Stimulated activated CD8-positive, alpha-beta memory T cell treated with anti-CD3 and anti-CD28 coated beads, Interleukin-15, amount 100 ng/mL, for 4 hours (primary cell): Measurements from ENCODE around the gene CHST3.
"Not testable (repeated sequence)": the region's sequence is repeated elsewhere in the genome, so short reads cannot be mapped to it uniquely, and the experiment has no call there.

Source experiments
- DNase-seq, 2 donors: peaks; one replicate each; pipeline ENCODE4 v3.0.0-alpha.2; 2020; ENCODE audit warnings: low read depth in 2 of 2

Gene CHST3, protein sequence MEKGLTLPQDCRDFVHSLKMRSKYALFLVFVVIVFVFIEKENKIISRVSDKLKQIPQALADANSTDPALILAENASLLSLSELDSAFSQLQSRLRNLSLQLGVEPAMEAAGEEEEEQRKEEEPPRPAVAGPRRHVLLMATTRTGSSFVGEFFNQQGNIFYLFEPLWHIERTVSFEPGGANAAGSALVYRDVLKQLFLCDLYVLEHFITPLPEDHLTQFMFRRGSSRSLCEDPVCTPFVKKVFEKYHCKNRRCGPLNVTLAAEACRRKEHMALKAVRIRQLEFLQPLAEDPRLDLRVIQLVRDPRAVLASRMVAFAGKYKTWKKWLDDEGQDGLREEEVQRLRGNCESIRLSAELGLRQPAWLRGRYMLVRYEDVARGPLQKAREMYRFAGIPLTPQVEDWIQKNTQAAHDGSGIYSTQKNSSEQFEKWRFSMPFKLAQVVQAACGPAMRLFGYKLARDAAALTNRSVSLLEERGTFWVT

DNA sequence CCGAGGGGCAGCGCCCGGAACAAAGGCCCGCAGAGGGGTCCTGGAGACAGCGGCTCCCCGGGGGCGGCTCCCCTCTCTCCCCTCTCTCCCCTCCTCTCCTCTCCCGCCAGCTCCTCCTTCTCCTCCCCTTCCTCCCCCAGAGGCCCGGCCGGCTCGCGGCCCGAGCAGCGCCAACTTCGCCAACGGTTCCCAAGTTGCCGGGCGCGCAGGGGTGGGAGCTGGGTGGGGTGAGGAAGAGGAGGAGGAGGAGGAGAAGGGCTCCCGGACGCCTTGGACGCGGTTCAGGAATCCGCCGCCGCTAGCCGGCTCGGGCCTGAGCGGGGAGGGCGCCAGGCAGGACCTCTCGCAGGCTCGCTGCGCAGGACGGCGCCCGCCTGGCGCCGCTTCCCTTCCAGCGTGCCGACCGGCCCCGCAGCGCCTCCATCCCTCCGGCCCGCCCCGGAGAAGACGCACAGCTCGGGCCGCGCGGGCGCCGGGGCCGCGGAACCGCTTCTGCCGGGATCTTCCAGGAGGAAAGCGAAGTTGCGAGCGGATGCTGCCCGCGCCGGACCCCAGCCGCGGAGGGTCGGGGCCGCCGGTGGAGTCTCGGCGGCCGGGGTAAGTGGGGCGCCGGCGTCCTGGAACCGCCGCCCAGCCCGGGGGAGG is at the start of gene CHST3:
CHST3 (plus strand) TSS at position 298 of the 645 bp plus-strand sequence. CDS start 41,448 bp downstream, outside the sequence.
- DNase-seq: no peak

DNA sequence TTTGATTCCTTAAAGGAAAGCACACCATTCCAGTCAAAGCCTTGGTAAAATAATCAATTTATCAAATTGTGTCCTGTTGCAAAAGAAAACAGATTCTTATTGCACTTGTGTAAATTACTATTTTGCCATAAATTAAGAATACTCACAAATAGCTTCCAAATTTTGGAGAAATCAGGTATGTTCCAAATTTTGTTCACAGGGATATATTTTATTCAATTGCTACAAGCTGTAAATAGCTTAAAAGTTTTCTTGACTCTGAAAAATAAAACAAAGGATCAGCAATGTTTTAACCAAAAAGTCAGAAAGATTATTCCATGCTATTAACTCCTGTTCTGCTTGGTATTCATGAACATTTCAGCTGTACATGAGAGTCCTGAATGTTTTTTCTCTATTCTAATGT is 47.4 kb upstream of the CHST3 start:
- no peak for DNase-seq

DNA sequence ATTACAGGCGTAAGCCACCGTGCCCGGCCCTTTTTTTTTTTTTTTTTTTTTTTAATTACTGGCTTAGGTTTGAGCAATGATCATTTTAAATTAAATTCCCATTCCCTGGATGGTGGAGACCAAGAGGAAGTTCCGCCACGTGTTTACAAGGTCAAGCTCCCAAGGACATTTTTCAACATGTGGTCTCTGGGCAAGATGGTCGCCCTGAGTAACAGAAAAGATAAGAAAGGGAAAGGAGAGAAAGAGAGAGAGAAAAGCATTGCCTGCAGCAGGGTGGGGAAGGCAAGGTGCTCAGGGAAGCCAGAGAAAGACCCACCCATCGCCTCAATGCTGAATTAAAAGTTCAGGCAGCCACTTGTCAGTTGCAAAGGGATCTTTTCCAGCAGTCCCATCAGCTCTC is 45.2 kb upstream of the CHST3 start:
- DNase-seq: no peak

DNA sequence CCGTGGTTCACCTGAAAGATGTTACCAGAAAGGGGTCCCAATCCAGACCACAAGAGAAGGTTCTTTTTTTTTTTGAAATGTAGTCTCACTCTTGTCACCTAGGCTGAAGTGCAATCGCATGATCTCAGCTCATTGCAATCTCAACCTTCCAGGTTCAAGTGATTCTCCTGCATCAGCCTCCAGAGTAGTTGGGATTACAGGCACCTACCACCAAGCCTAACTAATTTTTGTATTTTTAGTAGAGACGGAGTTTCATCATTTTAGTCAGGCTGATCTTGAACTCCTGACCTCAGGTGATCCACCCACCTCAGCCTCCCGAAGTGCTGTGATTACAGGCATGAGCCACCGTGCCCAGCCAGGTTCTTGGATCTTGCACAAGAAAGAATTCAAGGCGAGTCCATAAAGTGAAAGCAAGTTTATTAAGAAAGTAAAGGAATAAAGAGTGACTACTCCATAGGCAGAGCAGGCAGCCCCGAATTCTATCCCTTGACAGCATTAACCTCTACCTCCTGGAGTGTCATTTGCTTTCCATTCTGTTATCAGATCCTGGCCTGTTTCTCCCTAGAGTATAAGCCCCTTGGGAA is 44.1 kb upstream of the CHST3 start:
- DNase-seq: not testable (repeated sequence)

DNA sequence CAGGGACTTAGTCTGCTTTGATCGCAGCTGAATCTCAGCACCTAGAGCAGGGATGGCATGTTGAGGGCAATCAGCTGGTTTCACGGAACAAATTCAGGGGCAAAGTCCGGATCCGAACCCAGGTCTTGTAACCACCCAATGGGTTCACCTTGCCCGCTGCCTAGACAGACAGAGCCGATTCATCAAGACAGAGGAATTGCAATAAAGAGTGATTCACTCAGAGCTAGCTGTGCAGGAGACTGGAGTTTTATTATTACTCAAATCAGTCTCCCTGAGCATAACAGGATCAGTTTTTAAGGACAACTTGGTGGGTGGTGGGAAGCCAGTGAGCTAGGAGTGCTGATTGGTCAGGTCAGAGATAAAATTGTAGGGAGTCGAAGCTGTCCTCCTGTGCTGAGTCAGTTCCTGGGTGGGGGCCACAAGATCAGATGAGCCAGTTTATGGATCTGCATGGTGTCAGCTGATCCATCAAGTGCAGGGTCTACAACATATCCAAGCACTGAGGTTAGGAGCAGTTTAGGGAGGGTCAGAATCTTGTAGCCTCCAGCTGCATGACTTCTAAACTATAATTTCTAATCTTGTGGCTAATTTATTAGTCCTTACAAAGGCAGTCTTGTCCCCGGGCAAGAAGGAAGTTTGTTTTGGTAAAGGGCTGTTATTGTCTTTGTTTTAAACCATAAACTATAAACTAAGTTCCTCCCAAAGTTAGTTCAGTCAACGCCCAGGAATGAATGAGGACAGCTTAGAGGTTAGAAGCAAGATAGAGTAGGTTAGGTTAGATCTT is 43.5 kb upstream of the CHST3 start:
- DNase-seq: no peak

DNA sequence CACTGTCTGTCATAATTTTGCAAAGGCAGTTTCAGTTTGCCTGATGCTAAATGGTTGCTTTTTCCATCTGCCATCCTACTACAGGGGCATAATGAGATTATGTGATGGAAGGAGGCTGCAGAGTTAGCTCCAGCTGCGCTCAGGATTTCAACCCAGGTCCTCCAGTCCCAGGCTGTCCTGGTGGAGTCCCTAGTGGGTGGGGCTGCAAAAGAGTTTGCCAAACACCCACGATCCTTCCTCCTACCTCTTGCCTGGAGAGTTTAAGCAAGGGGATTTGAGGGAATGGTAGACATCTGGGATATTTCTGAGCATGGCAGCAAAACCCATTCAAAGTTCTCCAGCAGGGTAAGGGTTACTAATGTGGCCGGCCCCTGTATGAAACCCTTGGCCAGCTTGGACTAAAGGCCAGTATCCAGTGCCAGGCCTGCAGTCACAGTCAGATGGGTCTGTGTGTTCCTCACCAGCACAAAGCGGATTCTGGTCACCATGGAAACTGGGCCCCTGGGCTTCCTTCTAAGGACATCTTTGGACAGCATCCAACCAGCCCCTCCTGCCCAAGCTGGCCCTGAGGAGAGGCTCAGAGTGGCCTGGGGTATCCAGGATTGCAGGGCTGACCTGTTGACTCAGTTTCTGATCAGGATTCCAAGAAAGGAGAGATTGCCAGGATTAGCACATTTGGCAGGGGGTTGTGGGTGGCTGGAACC is 42.7 kb upstream of the CHST3 start:
- DNase-seq: no peak

DNA sequence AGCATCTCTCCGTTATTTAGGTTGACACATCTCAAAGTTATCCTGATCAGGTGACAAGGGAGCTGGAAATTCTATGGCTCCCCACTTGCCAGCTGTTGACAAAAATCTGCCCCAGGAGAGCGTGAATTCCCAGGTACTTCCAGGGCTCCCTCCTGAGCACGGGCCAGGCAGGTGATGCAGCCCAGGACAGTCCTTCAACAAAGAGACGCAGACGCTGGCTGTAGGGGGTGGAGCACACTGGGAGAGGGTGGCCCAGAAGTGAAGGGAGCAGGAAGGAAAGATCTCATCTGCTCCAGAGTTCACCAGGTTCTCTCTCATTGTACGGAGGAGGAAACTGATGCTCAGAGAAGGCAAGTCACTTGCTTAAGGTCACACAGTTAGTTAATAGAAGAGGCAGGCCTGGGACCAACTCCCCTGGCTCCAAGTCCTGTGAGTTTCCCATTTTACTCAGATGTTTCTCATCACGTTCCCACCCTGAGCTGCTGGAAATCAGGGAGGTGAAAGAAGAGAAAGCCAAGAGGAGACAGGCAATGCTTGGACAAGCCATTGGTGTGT is 41.0 kb upstream of the CHST3 start:
- no peak for DNase-seq

DNA sequence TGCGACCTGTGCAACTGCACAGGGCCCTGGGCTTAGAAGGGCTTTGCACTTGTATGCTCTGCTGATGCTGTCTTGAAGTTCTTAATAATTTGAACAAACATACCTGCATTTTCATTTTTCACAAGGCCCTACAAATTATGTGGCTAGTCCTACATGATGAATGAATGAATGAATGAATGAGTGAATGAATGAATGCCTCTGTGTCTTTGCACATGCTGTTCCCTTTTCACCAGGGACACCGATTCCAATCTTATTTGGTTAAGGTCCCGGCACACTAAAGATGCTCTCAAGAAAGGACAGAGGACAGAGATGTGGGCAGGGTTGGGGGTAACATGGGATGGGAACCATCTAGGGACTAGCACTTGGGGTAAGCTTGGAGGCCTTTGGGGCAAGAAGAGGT is 39.4 kb upstream of the CHST3 start:
- DNase-seq: no peak

DNA sequence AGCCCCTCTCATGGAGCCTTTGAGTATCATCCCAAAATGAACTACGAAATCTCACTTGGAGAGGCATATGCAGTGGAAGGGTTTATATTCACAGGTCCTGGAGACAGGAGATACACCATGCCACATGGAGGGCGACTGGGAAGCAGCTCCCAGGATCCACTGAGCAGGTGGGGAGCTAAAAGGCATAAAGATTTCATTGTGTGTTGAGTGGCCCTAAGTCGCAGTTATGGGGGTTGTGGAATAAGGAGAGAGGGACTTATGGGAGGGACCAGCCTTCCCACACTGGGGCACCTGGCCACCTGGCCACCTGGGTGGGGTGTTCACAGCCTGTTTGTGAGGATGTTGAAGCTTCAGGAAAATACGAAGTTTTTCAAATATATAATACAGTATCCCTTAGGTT is 37.0 kb upstream of the CHST3 start:
- DNase-seq: no peak

DNA sequence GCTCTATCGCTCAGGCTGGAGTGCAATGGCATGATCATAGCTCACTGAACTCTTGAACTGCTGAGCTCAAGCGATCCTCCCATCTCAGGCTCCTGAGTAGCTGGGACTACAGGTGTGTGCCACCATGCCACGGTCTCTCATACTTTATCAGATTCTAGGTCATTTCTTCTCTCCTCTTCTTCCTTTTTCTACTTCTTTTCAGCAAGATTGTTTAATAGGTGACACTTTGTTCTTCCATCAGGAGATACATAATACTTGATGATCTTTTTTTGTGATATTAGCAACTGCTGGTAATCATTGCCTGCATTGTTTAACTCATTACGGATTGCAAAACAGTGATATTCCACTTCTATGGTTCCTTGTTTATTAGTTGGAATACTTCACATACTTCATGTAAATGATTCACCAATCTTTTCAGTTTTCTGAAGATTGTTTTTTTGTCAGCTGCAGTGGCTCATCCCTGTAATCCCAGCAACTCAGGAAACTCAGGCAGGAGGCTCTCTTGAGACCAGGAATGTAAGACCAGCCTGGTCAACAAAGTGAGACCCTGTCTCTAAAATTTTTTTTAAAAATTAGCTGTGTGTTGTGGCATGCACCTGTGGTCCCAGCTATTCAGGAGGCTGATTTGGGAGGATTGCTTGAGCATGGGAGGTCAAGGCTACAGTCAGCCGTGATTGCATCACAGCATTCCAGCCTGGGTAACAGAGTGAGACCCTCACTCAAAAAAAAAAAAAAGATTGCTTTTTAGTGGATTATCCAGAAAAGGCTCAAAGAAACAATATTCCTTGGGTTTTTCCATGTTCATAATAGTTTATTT is 36.2 kb upstream of the CHST3 start:
- no peak for DNase-seq

DNA sequence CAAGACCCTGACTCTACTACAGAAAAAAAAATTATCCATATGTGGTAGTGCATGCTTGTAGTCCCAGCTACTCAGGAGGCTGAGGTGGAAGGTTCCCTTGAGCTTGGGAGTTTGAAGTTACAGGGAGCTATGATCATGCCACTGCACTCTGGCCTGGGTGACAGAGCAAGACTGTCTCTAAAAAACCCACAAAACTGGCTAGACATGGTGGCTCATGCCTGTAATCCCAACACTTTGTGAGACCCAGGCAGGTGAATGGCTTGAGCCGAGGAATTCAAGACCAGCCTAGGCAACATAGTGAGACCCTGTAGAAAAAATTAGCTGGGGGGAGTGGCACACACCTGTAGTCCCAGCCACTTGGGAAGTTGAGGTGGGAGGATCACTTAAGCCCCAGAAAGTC is 32.9 kb upstream of the CHST3 start:
- DNase-seq: no peak

DNA sequence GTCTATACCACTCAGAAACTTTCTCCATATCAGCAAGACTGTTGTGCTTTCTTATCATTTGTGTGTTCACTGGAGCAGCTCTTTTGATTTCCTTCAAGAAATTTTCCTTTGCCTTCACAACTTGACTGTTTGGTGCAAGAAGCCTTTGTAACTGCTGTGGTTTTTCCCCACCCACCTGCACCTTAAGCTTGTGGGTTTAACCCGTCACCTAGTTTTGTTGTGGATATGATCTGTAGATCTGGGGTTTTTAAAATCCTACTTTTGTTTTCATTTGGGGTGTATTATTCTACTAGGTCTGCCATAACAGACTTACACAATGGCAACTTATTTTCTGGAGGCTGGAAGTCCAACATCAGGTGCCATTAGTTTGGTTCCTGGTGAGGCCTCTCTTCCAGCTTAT is 30.5 kb upstream of the CHST3 start:
- DNase-seq: peak in 1 of 2 donors; percentile 47

DNA sequence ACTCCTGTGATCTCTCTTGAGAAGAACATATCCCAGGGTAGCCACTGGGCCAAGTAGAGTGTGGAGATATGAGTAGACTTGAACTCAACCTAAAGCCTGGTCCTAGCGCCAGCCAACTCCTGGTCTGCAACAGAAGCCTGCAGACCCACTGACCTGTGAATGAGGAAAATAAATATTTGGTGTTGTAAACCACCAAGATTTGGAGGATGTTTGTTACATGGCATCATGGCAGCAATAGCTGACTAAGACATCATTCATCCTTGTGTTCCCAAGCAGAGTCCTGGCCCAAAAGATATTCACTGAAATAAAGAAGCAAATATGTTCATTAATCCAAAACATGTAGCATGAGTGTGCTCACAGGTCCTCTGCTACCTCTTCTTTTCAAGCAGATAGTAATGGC is 26.0 kb upstream of the CHST3 start:
- no peak for DNase-seq

DNA sequence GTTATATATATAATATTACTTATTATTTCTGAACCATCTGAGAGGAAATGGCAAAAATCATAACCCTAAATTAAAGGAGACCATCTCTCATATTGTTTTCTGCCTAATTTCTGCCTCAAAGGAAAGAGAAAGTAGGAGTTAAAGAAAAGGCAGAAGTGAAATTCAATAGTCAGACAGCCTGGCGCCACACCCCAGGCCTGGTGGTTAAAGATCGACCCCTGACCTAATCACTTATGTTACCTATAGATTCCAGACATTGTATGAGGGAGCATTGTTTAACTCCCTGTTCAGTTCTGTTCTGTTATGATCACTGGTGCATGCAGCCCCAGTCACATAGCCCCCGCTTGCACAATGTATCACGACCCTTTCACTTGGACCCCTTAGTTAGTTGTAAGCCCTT is 24.9 kb upstream of the CHST3 start:
- no peak for DNase-seq

DNA sequence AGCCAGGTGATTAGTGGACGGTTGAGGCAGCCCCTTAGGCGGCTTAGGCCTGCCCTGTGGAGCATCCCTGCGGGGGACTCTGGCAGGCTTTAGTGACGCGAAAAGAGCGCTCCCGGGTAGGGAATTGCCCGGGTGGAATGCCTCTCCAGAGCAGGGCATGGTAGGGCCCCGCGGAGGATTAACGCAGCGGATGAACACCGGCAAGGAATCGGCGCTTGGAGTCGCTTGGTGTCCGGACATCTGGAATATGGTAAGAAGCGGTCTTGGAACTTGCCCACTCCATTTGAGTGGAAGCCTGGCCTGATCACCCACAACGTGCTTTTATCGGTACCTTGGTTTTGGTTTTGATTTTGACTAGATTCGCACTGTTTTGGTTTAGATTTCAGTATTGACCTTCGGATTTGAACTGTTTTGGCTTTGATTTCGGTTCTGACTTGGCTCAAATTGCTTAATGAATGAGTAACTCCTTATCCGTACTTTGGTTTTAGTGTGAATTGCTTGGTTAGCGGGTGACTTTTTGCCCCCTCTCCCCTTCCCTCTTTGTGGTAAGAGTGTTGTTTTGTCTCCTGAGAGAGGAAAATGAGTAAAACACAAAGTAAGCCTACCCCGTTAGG is 24.2 kb upstream of the CHST3 start:
- no peak for DNase-seq

DNA sequence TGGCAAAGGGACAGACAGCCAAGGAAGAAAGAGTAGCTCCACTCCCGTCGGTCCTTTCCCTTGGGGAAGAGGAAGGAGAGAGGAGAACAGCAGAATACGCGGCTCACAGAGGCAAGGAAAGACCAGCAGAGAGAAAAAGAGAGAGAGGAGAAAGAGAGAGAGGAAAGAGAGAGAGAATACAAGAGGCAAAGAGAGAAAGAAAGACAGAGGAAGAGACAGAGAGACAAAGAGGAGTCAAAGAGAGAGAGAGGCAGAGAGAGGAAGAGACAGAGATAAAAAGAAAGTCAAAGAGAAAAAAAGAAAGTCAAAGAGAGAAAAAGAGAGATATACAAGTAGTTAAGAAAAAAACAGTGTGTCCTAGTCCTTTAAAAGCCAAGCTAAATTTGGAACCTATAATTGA is 23.4 kb upstream of the CHST3 start:
- DNase-seq: no peak

DNA sequence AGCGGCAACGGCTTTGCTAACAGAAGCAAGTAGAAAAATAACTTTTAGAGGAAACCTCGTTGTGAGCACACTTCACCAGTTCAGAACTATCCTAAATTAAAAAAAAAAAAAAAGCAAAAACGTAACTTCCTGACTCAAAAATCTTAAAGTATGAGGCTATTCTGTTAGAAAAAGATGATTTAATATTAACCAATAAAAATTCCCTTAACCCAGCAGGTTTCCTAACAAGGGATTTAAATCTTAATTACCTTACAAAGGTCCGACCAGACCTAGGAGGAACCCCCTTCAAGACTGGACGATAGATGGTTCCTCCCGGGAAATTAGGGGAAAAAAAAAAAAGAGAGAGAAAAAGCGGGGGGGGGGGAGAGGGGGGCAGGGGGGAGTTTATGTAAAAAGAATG is 22.9 kb upstream of the CHST3 start:
- DNase-seq: no peak

DNA sequence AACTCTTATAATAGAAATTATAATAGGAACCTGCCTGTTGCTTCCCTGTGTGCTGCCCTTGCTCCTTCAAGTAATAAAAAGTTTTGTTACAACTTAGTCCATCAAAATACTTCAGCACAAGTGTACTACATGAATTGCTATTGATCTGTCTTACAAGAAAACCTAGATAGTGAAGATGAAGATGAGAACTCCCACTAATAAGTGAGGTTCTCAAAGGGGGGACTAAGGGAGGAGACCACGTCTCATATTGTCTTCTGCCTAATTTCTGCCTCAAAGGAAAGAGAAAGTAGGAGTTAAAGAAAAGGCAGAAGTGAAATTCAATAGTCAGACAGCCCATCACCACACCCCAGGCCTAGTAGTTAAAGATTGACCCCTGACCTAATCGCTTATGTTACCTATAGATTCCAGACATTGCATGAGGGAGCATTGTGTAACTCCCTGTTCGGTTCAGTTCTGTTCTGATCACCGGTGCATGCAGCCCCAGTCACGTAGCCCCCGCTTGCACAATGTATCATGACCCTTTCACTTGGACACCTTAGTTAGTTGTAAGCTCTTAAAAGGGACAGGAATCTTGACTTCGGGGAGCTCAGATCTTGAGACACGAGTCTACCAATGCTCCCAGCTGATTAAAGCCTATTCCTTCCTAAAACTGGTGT is 18.2 kb upstream of the CHST3 start:
- DNase-seq: no peak

DNA sequence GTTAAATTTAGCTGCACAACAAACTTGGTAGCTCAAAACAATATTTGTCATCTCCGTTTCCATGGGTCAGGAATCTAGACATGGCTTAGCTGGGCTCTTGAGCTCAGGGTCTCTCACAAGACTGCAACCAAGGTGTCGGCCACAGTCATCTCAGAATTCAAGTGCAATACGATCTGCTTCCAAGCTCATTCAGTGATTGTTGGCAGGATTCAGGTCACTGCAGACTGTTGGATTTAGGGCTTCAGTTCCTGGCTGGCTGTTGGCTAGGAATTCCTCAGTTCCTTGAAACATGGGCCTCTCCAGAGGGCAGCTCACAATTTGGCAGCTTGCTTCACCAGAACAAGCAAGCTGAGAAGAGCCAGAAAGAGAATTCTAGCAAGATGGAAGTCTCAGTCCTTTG is 17.5 kb upstream of the CHST3 start:
- no peak for DNase-seq
